B cell (primary cell): ENCODE results near the gene FOXN3. TPM values are rescaled to one million over a fixed set of nuclear protein-coding genes. Genes with fewer than 3 reads are reported as not detected.

Experiments used
- ATAC-seq: fragments of 200-7000 bp; cut with Tn5 transposase; one replicate; pipeline ENCODE4 v1.10.0; 2021; ENCODE audit warnings: low read depth, mild to moderate bottlenecking, moderate number of reproducible peaks, moderate library complexity
- CTCF ChIA-PET: fragments of 350-600 bp; sonication (Branson Sonifier 250); formaldehyde crosslinking; loops from one replicate; lab custom pipeline; 2021; ENCODE audit warnings: antibody characterized with exemption, inconsistent platforms; lab: Charles Lee
- POLR2A ChIA-PET: fragments of 350-600 bp; sonication (Branson Sonifier 250); formaldehyde crosslinking; loops from one replicate; lab custom pipeline; 2021; ENCODE audit warnings: antibody characterized with exemption; lab: Charles Lee
- DNase-seq: peaks from one replicate; pipeline ENCODE4 v3.0.0; 2013
- H2AFZ ChIP-seq: 2 replicates; pipeline ENCODE4 v1.6.1; 2012; ENCODE audit warnings: mild to moderate bottlenecking, low read depth, low read length; ENCODE audit not compliant: insufficient read depth, poor library complexity, severe bottlenecking
- H3K27ac ChIP-seq, 2 donors: 1 replicate in 1 of 2; 2 replicates in 1 of 2; pipeline ENCODE4 v1.5.1; 2012 to 2013; ENCODE audit warnings: low read length in 2 of 2, mild to moderate bottlenecking in 2 of 2, moderate library complexity in 1 of 2
- H3K27me3 ChIP-seq, 4 experiments: fragments of 200-600 bp in 1 of 4; sonication (generic) in 1 of 4; replicated peaks in 1 of 4; 1 replicate in 2 of 4; 2 replicates in 2 of 4; pipeline versions ENCODE4 v1.6.1 to v1.7.0; 2013 to 2016; ENCODE audit warnings: low read length in 3 of 4, mild to moderate bottlenecking in 2 of 4, mixed read lengths in 1 of 4, moderate library complexity in 1 of 4; ENCODE audit not compliant: insufficient read depth in 4 of 4, control insufficient read depth in 3 of 4; ENCODE audit errors: control extremely low read depth in 1 of 4
- H3K36me3 ChIP-seq, 2 experiments: replicated peaks in 1 of 2; 1 replicate in 1 of 2; 2 replicates in 1 of 2; pipeline versions ENCODE4 v1.6.1 to v1.7.1; 2013; ENCODE audit warnings: low read length in 1 of 2; ENCODE audit not compliant: insufficient read depth in 2 of 2, control insufficient read depth in 1 of 2; ENCODE audit errors: control extremely low read depth in 1 of 2, extremely low read depth in 1 of 2
- H3K4me1 ChIP-seq, 2 donors: fragments of 200-600 bp in 1 of 2; sonication (generic) in 1 of 2; 1 replicate in 1 of 2; 2 replicates in 1 of 2; pipeline versions ENCODE4 v1.5.1 to v1.6.1; 2013 to 2017; ENCODE audit warnings: low read length in 2 of 2; ENCODE audit not compliant: control insufficient read depth in 2 of 2, insufficient read depth in 2 of 2
- H3K4me2 ChIP-seq: replicated peaks from 2 replicates; pipeline ENCODE3; 2012; ENCODE audit warnings: mild to moderate bottlenecking, low read depth, low read length; ENCODE audit not compliant: poor library complexity, severe bottlenecking
- H3K4me3 ChIP-seq, 5 experiments: fragments of 200-600 bp in 1 of 5; sonication (generic) in 1 of 5; 1 replicate in 3 of 5; 2 replicates in 2 of 5; pipeline versions ENCODE4 v1.5.1 to v1.7.0; 2011 to 2016; ENCODE audit warnings: low read length in 4 of 5, mild to moderate bottlenecking in 4 of 5, low read depth in 2 of 5, control low read depth in 1 of 5, moderate library complexity in 1 of 5; ENCODE audit not compliant: insufficient read depth in 1 of 5; ENCODE audit errors: control extremely low read depth in 1 of 5, extremely low read depth in 1 of 5
- H3K79me2 ChIP-seq: fragments of 200-600 bp; sonication (generic); one replicate; pipeline ENCODE4 v1.6.0; 2016; ENCODE audit warnings: low read length; ENCODE audit not compliant: control insufficient read depth, insufficient read depth
- H3K9ac ChIP-seq: fragments of 200-600 bp; sonication (generic); 2 replicates; pipeline ENCODE4 v1.6.1; 2017; ENCODE audit warnings: mild to moderate bottlenecking, low read length, moderate library complexity
- H3K9me3 ChIP-seq, 3 donors: one replicate each; pipeline versions ENCODE4 v1.6.1 to v1.7.1; 2013; ENCODE audit warnings: low read length in 2 of 3; ENCODE audit not compliant: control insufficient read depth in 2 of 3, insufficient read depth in 1 of 3; ENCODE audit errors: control extremely low read depth in 1 of 3
- H4K20me1 ChIP-seq: 2 replicates; pipeline ENCODE4 v1.6.0; 2012; ENCODE audit warnings: mild to moderate bottlenecking, low read length; ENCODE audit not compliant: insufficient read depth, control insufficient read depth, poor library complexity, severe bottlenecking
- H3K27ac Mint-ChIP-seq: one replicate; pipeline ENCODE4 v1.8.0; 2021; ENCODE audit warnings: mixed read lengths
- H3K27me3 Mint-ChIP-seq: one replicate; pipeline ENCODE4 v1.8.0; 2021; ENCODE audit warnings: mixed read lengths
- H3K4me1 Mint-ChIP-seq: one replicate; pipeline ENCODE4 v1.8.0; 2021; ENCODE audit warnings: mixed read lengths
- H3K4me3 Mint-ChIP-seq: one replicate; pipeline ENCODE4 v1.8.0; 2021; ENCODE audit warnings: mixed read lengths
- H3K9me3 Mint-ChIP-seq: one replicate; pipeline ENCODE4 v1.8.0; 2022; ENCODE audit warnings: mixed read lengths; ENCODE audit not compliant: insufficient read depth
- EZH2 ChIP-seq: IDR thresholded peaks from 2 replicates; pipeline ENCODE4 v1.6.1; 2012; ENCODE audit warnings: borderline replicate concordance, low read depth, mild to moderate bottlenecking, moderate library complexity, low read length; ENCODE audit not compliant: insufficient read depth, poor library complexity, severe bottlenecking
- WGBS: methylation state at CpG from one replicate; pipeline ENCODE4 v1.1.5; 2013; ENCODE audit warnings: missing lambda C conversion rate; ENCODE audit not compliant: insufficient coverage; 5-methylcytosine and 5-hydroxymethylcytosine counted together
- intact Hi-C: fragments of 100-400 bp; cut with micrococcal nuclease; formaldehyde crosslinking; loops from one replicate; pipeline ENCODE4 v1.10.0; 2022
- polyA plus RNA-seq: library from polyadenylated mRNA; depleted of rRNA; stranded (reverse); fragments of >200 nt; gene quantifications from 2 replicates; pipeline ENCODE4 v1.2.3, GENCODE V29; 2012
- total RNA-seq, 2 donors: library from RNA; stranded (reverse); fragments of 120-200 nt in 1 of 2; gene quantifications; 1 replicate in 1 of 2; 2 replicates in 1 of 2; pipeline versions ENCODE4 v1.2.3 to v1.2.4, GENCODE V29; 2013 to 2022
- TF ChIP-seq, protein P1 (sequence below): fragments of 200-600 bp; IDR thresholded peaks from one replicate; pipeline ENCODE4 v1.8.0; 2022; ENCODE audit warnings: antibody characterized with exemption, mild to moderate bottlenecking

The FOXN3 gene
- total and polyA plus RNA-seq, 2 donors (not counting 1 experiment from before 2014, with no cell fraction given), result 80.6 to 98.2 TPM

DNA sequence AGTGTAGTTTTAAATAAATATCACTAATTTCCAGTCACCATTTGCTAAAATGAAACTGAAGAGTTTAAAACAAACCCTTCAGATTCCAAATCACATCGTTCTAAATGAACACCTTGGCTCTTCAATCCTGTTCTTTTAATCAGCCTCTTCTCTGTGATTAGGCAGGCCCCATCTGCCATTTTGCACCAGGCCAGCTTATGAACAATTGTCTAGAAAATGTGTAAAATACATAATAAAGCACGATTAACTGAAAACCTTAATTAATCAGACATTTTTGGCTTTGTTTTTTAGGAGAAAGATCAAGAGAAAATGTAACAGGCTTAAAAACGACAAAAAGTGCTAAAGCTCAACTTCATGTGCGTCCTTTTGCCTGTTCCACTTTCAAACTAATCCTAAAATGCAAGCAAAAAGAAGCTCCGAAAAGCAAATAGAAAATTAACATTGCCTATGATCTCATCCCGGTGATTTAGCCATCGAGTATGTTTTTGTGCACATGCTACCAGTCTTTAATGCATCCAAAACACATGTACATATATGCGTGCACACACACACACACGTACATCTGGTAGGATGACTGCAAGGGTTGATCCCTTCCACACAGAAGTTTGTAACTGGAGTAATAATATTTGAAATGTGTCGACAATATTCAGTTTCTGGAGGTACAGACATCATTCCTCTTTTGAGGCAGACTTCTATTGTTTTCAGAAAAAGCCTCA is 288.6 kb downstream of the FOXN3 start:
- no peaks in the 10 kb centered on the region for H4K20me1 ChIP-seq
- H3K27me3 Mint-ChIP-seq, result peaks cover 3% of the 10 kb centered on the region
- no peaks in the 10 kb centered on the region for H3K9me3 ChIP-seq
- TF ChIP-seq EZH2, result no peak
- TF ChIP-seq, protein P1, sequence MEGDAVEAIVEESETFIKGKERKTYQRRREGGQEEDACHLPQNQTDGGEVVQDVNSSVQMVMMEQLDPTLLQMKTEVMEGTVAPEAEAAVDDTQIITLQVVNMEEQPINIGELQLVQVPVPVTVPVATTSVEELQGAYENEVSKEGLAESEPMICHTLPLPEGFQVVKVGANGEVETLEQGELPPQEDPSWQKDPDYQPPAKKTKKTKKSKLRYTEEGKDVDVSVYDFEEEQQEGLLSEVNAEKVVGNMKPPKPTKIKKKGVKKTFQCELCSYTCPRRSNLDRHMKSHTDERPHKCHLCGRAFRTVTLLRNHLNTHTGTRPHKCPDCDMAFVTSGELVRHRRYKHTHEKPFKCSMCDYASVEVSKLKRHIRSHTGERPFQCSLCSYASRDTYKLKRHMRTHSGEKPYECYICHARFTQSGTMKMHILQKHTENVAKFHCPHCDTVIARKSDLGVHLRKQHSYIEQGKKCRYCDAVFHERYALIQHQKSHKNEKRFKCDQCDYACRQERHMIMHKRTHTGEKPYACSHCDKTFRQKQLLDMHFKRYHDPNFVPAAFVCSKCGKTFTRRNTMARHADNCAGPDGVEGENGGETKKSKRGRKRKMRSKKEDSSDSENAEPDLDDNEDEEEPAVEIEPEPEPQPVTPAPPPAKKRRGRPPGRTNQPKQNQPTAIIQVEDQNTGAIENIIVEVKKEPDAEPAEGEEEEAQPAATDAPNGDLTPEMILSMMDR, result no peak
- H3K79me2 ChIP-seq, result no peaks in the 10 kb centered on the region
- no peaks in the 10 kb centered on the region for H3K9me3 Mint-ChIP-seq
- H3K9ac ChIP-seq, result no peak overlapping the region
- no peak overlapping the region for H3K4me3 Mint-ChIP-seq
- DNase-seq (no peak), ATAC-seq (no peak)
- H3K27ac ChIP-seq, result no peak overlapping the region
- H3K4me1 Mint-ChIP-seq, result peaks cover 2% of the 10 kb centered on the region
- no peaks in the 10 kb centered on the region for H3K27me3 ChIP-seq
- H3K4me1 ChIP-seq, result no peaks in the 10 kb centered on the region
- no peak overlapping the region for H3K4me3 ChIP-seq
- intact Hi-C loops, result no loop called here
- ChIA-PET POLR2A (no interaction called here), CTCF (no interaction called here)
- H2AFZ ChIP-seq, result no peak overlapping the region
- no peak overlapping the region for H3K4me2 ChIP-seq
- no peaks in the 10 kb centered on the region for H3K36me3 ChIP-seq
- WGBS, result 89% methylated on average over 5 of the region's 10 CpGs
- no peak overlapping the region for H3K27ac Mint-ChIP-seq

DNA sequence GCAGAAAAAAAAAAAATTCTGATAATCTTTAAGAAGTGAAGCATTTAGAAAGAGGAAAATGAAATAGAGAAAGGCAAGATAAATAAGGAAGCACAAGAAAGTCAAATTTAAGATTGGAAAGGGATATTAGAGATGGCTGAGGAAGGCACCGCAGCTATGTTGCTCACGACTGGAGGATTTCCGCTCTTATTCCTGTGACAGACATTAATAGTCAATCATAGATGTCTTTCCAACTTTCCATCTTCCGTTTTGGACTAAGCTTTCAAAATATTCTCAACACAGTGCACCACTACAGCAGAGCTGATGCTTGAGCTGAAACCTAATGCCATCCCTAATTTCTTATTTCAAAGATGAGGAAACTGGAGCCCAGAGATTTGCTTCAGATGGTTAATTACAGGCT is 290.6 kb downstream of the FOXN3 start:
- H3K4me3 Mint-ChIP-seq, result no peak overlapping the region
- intact Hi-C loops, result no loop called here
- Histone ChIP-seq H3K9me3 (no peaks in the 10 kb centered on the region), H3K27ac (no peak overlapping the region), H3K4me2 (no peak overlapping the region), H3K9ac (no peak overlapping the region), H3K4me3 (no peak overlapping the region), H3K27me3 (no peaks in the 10 kb centered on the region), H3K79me2 (no peaks in the 10 kb centered on the region), H2AFZ (no peak overlapping the region), H3K36me3 (no peaks in the 10 kb centered on the region), H3K4me1 (no peaks in the 10 kb centered on the region), H4K20me1 (no peaks in the 10 kb centered on the region)
- no peaks in the 10 kb centered on the region for H3K9me3 Mint-ChIP-seq
- H3K4me1 Mint-ChIP-seq, result peaks cover 2% of the 10 kb centered on the region
- ATAC-seq (no peak), DNase-seq (no peak)
- ChIA-PET CTCF (interaction anchor here (0.8 kb wide), 1 partner anchor 42 kb away, joined by 3 read pairs; no protein-coding TSS in a partner anchor), POLR2A (no interaction called here)
- no peak overlapping the region for H3K27ac Mint-ChIP-seq
- 100% methylated on average over 3 of the region's 4 CpGs for WGBS
- no peaks in the 10 kb centered on the region for H3K27me3 Mint-ChIP-seq
- no peak for TF ChIP-seq EZH2
- TF ChIP-seq, protein P1, result no peak
